ENCODE results near the gene ZFHX3. TPM values are rescaled to one million over a fixed set of nuclear protein-coding genes. Genes with fewer than 3 reads are reported as not detected.

The ZFHX3 gene
- polyA plus RNA-seq, 3 donors from 2014 or later, result 0.05 to 1.4 (median 1.0) TPM

- Mint-ChIP-seq H3K4me3 (no peak overlapping the region), H3K36me3 (no peaks in the 10 kb centered on the region), H3K4me1 (peaks cover 12 to 15% of the 10 kb centered on the region in 2 donors), H3K27me3 (ENCODE audit: low read depth in 3 of 3) (peaks cover 2 to 8% (median 4%) of the 10 kb centered on the region in 3 donors), H3K9me3 (peaks cover 0 to 3% (median 0%) of the 10 kb centered on the region in 6 donors), H3K27ac (no peak overlapping the region)
- DNase-seq, result no peak
Observed at GRCh38 chr16:72852421-72852820, 195.5 kb downstream of the ZFHX3 start.

- Mint-ChIP-seq H3K9me3 (peaks cover 0 to 3% (median 0%) of the 10 kb centered on the region in 6 donors), H3K27me3 (ENCODE audit: low read depth in 3 of 3) (peaks cover 5 to 8% (median 5%) of the 10 kb centered on the region in 3 donors), H3K36me3 (no peaks in the 10 kb centered on the region), H3K4me3 (no peak overlapping the region), H3K27ac (no peak overlapping the region), H3K4me1 (peaks cover 13 to 17% of the 10 kb centered on the region in 2 donors)
- DNase-seq, result no peak
Observed at GRCh38 chr16:72850853-72851252, 197.1 kb downstream of the ZFHX3 start.

GRCh38 chr16:72850021-72850420 is 197.9 kb downstream of the ZFHX3 start:
- H3K36me3 Mint-ChIP-seq, result no peaks in the 10 kb centered on the region
- H3K4me1 Mint-ChIP-seq, result peaks cover 18 to 24% of the 10 kb centered on the region in 2 donors
- peaks cover 5 to 8% (median 5%) of the 10 kb centered on the region in 3 donors for H3K27me3 Mint-ChIP-seq (ENCODE audit: low read depth in 3 of 3)

GRCh38 chr16:72848759-72849664 is 198.9 kb downstream of the ZFHX3 start:
- Mint-ChIP-seq H3K4me3 (no peak overlapping the region), H3K27me3 (ENCODE audit: low read depth in 3 of 3) (peaks cover 5 to 10% (median 7%) of the 10 kb centered on the region in 3 donors), H3K4me1 (peaks cover 28 to 34% of the 10 kb centered on the region in 2 donors), H3K27ac (no peak overlapping the region), H3K36me3 (no peaks in the 10 kb centered on the region), H3K9me3 (no peaks in the 10 kb centered on the region)
- no peak for DNase-seq

More at GRCh38 chr16:72850021-72850420, 197.9 kb downstream of the ZFHX3 start:
- peak in 1 of 3 donors; percentile 6 for DNase-seq
- peaks cover 0 to 1% (median 0%) of the 10 kb centered on the region in 6 donors for H3K9me3 Mint-ChIP-seq
- H3K4me3 Mint-ChIP-seq, result peak overlapping the region in 1 of 5 donors; percentile 25
- peak overlapping the region in 1 of 6 donors; percentile 12 for H3K27ac Mint-ChIP-seq

GRCh38 chr16:72848028-72848400 is 199.9 kb downstream of the ZFHX3 start:
- Mint-ChIP-seq H3K9me3 (no peaks in the 10 kb centered on the region), H3K27ac (no peak overlapping the region), H3K4me1 (peaks cover 27 to 30% of the 10 kb centered on the region in 2 donors), H3K36me3 (no peaks in the 10 kb centered on the region), H3K4me3 (no peak overlapping the region), H3K27me3 (ENCODE audit: low read depth in 3 of 3) (peaks cover 5 to 8% (median 5%) of the 10 kb centered on the region in 3 donors)
- DNase-seq, result no peak

GRCh38 chr16:72847187-72848027 is 200.5 kb downstream of the ZFHX3 start:
- no peak overlapping the region for H3K27ac Mint-ChIP-seq
- H3K36me3 Mint-ChIP-seq, result no peaks in the 10 kb centered on the region
- no peaks in the 10 kb centered on the region for H3K9me3 Mint-ChIP-seq
- DNase-seq, result no peak
- peaks cover 28 to 35% of the 10 kb centered on the region in 2 donors for H3K4me1 Mint-ChIP-seq
- no peak overlapping the region for H3K4me3 Mint-ChIP-seq
- H3K27me3 Mint-ChIP-seq (ENCODE audit: low read depth in 3 of 3), result peaks cover 3 to 8% (median 6%) of the 10 kb centered on the region in 3 donors

- Mint-ChIP-seq H3K36me3 (no peaks in the 10 kb centered on the region), H3K27me3 (ENCODE audit: low read depth in 3 of 3) (peaks cover 5 to 8% (median 6%) of the 10 kb centered on the region in 3 donors), H3K4me3 (no peak overlapping the region), H3K4me1 (peaks cover 28 to 36% of the 10 kb centered on the region in 2 donors), H3K27ac (no peak overlapping the region), H3K9me3 (no peaks in the 10 kb centered on the region)
- no peak for DNase-seq
Observed at GRCh38 chr16:72846594-72846993, 201.3 kb downstream of the ZFHX3 start.

GRCh38 chr16:72845322-72846020 is 202.5 kb downstream of the ZFHX3 start:
- DNase-seq, result no peak
- no peaks in the 10 kb centered on the region for H3K9me3 Mint-ChIP-seq
- H3K27ac Mint-ChIP-seq, result no peak overlapping the region
- H3K27me3 Mint-ChIP-seq (ENCODE audit: low read depth in 3 of 3), result peaks cover 6 to 8% (median 6%) of the 10 kb centered on the region in 3 donors
- H3K36me3 Mint-ChIP-seq, result no peaks in the 10 kb centered on the region
- peak overlapping the region in 2 of 5 donors; percentile 1 for H3K4me3 Mint-ChIP-seq
- H3K4me1 Mint-ChIP-seq, result peaks cover 28 to 36% of the 10 kb centered on the region in 2 donors

- Mint-ChIP-seq H3K9me3 (no peaks in the 10 kb centered on the region), H3K27me3 (ENCODE audit: low read depth in 3 of 3) (peaks cover 6 to 9% (median 7%) of the 10 kb centered on the region in 3 donors), H3K27ac (no peak overlapping the region), H3K36me3 (no peaks in the 10 kb centered on the region), H3K4me1 (peaks cover 22 to 29% of the 10 kb centered on the region in 2 donors), H3K4me3 (peak overlapping the region in 4 of 5 donors; percentile 16 to 70 (median 42))
- DNase-seq, result peak in 2 of 3 donors; percentile 5 to 17
Observed at GRCh38 chr16:72844225-72844920, 203.6 kb downstream of the ZFHX3 start.

GRCh38 chr16:72841506-72841905 is 206.4 kb downstream of the ZFHX3 start:
- Mint-ChIP-seq H3K9me3 (no peaks in the 10 kb centered on the region), H3K27me3 (ENCODE audit: low read depth in 3 of 3) (peaks cover 3 to 7% (median 7%) of the 10 kb centered on the region in 3 donors), H3K36me3 (no peaks in the 10 kb centered on the region)

GRCh38 chr16:72840631-72841381 is 207.1 kb downstream of the ZFHX3 start:
- no peak for DNase-seq
- Mint-ChIP-seq H3K27ac (no peak overlapping the region), H3K4me1 (peaks cover 26 to 34% of the 10 kb centered on the region in 2 donors), H3K4me3 (no peak overlapping the region), H3K36me3 (no peaks in the 10 kb centered on the region), H3K9me3 (no peaks in the 10 kb centered on the region), H3K27me3 (ENCODE audit: low read depth in 3 of 3) (peaks cover 3 to 4% (median 4%) of the 10 kb centered on the region in 3 donors)

More at GRCh38 chr16:72841506-72841905, 206.4 kb downstream of the ZFHX3 start:
- Mint-ChIP-seq H3K4me3 (no peak overlapping the region), H3K4me1 (peaks cover 22 to 30% of the 10 kb centered on the region in 2 donors), H3K27ac (no peak overlapping the region)
- no peak for DNase-seq

GRCh38 chr16:72838951-72839350 is 209.0 kb downstream of the ZFHX3 start:
- Mint-ChIP-seq H3K27me3 (ENCODE audit: low read depth in 3 of 3) (peaks cover 2 to 3% (median 2%) of the 10 kb centered on the region in 3 donors), H3K36me3 (no peaks in the 10 kb centered on the region), H3K27ac (no peak overlapping the region), H3K4me1 (peaks cover 10 to 20% of the 10 kb centered on the region in 2 donors), H3K9me3 (peaks cover 0 to 2% (median 0%) of the 10 kb centered on the region in 6 donors), H3K4me3 (no peak overlapping the region)
- no peak for DNase-seq
